Osteocyte (in vitro differentiated cells): ENCODE measurements around the gene NPAS2. TPM values are rescaled to one million over a fixed set of nuclear protein-coding genes. Genes with fewer than 3 reads are reported as not detected.

ENCODE experiments used
- DNase-seq: peaks from one replicate; pipeline ENCODE4 v3.0.0; 2021; ENCODE audit warnings: mixed read lengths; ENCODE audit not compliant: unreplicated experiment; ENCODE audit errors: extremely low spot score
- H3K27ac Mint-ChIP-seq: one replicate; pipeline ENCODE4 v1.8.0; 2021; ENCODE audit warnings: mild to moderate bottlenecking, mixed read lengths; ENCODE audit not compliant: unreplicated experiment
- H3K27me3 Mint-ChIP-seq: one replicate; pipeline ENCODE4 v1.8.0; 2021; ENCODE audit warnings: mixed read lengths; ENCODE audit not compliant: unreplicated experiment
- H3K36me3 Mint-ChIP-seq: one replicate; pipeline ENCODE4 v1.8.0; 2021; ENCODE audit warnings: mixed read lengths; ENCODE audit not compliant: unreplicated experiment
- H3K4me1 Mint-ChIP-seq: one replicate; pipeline ENCODE4 v1.8.0; 2021; ENCODE audit warnings: mixed read lengths; ENCODE audit not compliant: unreplicated experiment
- H3K4me3 Mint-ChIP-seq: one replicate; pipeline ENCODE4 v1.8.0; 2021; ENCODE audit warnings: mild to moderate bottlenecking, moderate library complexity, mixed read lengths; ENCODE audit not compliant: unreplicated experiment
- H3K9me3 Mint-ChIP-seq: one replicate; pipeline ENCODE4 v1.8.0; 2021; ENCODE audit warnings: mixed read lengths; ENCODE audit not compliant: unreplicated experiment
- total RNA-seq: library from RNA; stranded (reverse); gene quantifications from 2 replicates; pipeline ENCODE4 v1.2.1, GENCODE V29; 2021
- TF ChIP-seq, protein P1 (sequence below): fragments of 200-600 bp; sonication (generic); IDR thresholded peaks from 2 replicates; pipeline ENCODE4 v1.5.0; 2021; ENCODE audit warnings: antibody characterized with exemption, mild to moderate bottlenecking, moderate library complexity

Gene NPAS2
- total RNA-seq, 1 donor from 2014 or later = 16.6 TPM

DNA sequence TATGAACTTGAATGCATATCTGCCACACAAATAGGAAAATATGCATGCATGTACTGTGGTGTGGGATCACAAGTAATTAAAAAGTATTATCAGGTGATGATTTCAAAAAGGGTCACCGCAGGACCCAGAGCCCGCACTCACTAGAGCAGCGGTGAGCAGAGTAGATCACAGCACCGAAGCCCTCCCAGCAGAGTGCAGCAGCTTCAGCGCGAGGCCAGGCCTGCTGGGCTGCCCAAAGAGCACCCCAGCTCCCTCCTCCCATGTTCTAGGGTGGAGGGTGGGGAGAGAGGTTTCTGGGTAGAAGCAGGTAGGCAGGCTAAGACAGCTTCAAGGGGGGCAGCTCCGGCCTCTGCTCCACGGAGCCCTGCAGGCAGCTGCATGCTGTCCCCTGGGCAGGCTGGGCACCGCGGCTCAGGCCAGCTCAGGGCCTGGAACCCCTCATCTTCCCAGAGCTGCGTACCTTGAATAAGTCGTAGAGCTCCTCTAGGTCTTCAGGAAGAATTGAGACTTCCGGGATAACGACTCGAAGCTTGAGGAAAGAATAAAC, 207.1 kb downstream of the NPAS2 start:
- DNase-seq = peak; percentile 72
- no peak overlapping the region for H3K27ac Mint-ChIP-seq
- H3K4me1 Mint-ChIP-seq = no peaks in the 10 kb centered on the region
- H3K27me3 Mint-ChIP-seq = no peaks in the 10 kb centered on the region
- H3K4me3 Mint-ChIP-seq = no peak overlapping the region
- peaks cover 18% of the 10 kb centered on the region for H3K36me3 Mint-ChIP-seq
- TF ChIP-seq, protein P1, sequence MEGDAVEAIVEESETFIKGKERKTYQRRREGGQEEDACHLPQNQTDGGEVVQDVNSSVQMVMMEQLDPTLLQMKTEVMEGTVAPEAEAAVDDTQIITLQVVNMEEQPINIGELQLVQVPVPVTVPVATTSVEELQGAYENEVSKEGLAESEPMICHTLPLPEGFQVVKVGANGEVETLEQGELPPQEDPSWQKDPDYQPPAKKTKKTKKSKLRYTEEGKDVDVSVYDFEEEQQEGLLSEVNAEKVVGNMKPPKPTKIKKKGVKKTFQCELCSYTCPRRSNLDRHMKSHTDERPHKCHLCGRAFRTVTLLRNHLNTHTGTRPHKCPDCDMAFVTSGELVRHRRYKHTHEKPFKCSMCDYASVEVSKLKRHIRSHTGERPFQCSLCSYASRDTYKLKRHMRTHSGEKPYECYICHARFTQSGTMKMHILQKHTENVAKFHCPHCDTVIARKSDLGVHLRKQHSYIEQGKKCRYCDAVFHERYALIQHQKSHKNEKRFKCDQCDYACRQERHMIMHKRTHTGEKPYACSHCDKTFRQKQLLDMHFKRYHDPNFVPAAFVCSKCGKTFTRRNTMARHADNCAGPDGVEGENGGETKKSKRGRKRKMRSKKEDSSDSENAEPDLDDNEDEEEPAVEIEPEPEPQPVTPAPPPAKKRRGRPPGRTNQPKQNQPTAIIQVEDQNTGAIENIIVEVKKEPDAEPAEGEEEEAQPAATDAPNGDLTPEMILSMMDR = no peak
- no peaks in the 10 kb centered on the region for H3K9me3 Mint-ChIP-seq

DNA sequence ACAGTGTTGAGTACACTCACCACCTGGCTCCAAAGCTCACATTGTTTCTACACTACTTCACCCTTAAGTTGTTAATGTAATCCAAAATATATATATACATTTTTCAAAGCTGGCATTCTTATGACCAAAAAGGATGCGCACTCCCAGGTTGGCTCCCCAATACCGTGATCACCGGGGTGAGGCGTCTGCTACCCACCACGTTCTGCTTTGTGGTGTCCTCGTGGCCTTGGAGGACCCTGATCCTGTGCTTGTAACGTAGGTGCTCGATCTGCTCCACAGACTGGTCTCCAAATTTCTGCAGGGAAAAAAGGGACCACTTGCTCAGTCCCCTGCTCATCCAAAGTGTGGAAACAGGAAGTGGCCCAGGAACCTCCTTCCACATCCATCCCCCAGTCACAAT, 207.9 kb downstream of the NPAS2 start:
- TF ChIP-seq, protein P1 = no peak
- DNase-seq = peak; percentile 65
- Mint-ChIP-seq H3K4me1 (no peaks in the 10 kb centered on the region), H3K27ac (no peak overlapping the region), H3K36me3 (peaks cover 18% of the 10 kb centered on the region), H3K27me3 (no peaks in the 10 kb centered on the region), H3K4me3 (no peak overlapping the region), H3K9me3 (no peaks in the 10 kb centered on the region)

GRCh38 chr2:101030866-101031554, 211.1 kb downstream of the NPAS2 start:
- H3K27me3 Mint-ChIP-seq = no peaks in the 10 kb centered on the region
- H3K27ac Mint-ChIP-seq = no peak overlapping the region
- peaks cover 16% of the 10 kb centered on the region for H3K36me3 Mint-ChIP-seq
- H3K4me1 Mint-ChIP-seq = no peaks in the 10 kb centered on the region
- peak; percentile 51 for DNase-seq
- no peak overlapping the region for H3K4me3 Mint-ChIP-seq
- TF ChIP-seq, protein P1 = no peak
- no peaks in the 10 kb centered on the region for H3K9me3 Mint-ChIP-seq

DNA sequence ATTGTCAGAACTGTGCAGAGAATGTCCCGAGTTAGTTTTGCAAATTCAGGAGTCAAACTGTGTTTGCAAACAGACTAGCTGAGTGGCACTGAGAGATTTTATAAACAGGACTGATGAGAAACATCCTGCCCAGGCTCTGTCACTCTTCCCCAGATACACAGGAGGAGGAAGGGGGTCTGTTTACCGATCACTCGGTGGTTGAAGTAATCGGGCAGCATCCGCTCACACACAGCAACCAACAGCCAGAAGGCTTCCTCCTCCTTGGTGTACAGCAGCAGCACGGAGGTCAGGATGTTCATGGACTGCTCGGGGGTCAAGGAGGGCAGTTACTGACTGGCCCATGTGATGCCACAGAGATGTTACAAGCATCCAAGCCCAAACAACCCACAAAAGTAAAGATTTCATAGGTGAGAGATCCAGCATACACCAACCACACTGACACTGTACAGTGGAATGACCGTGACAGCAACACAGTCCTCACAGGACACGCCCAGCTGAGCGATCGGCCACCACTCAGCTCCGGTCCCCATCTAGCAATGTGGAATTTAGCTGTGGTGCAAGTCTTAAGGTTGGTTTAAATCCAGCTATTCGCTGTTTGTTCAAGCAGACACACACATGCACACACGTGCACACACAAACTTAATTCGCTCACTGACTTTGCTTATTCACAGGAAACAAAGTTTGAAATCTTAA, 212.3 kb downstream of the NPAS2 start:
- TF ChIP-seq, protein P1 = no peak
- Mint-ChIP-seq H3K4me3 (no peak overlapping the region), H3K27ac (no peak overlapping the region), H3K27me3 (no peaks in the 10 kb centered on the region), H3K4me1 (no peaks in the 10 kb centered on the region), H3K9me3 (no peaks in the 10 kb centered on the region), H3K36me3 (peaks cover 15% of the 10 kb centered on the region)
- peak; percentile 57 for DNase-seq

DNA sequence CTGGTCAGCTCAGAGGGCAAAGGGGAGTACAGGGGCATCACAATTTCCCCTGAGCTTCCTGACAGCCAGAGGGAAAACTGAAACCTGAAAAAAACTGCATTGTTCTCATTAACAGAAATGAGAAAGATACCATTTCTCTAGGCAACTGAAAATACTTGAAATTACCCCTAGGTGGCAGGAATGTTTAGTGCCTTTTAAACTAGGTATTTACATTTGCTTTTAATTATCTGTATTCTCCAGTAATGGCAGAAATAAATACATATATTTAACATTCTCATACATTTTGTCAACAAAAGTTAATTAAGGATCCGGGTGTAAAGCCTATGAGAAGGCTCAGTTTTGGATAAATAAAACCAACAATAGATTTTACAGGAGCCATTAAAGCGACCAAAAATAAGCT, 216.6 kb downstream of the NPAS2 start:
- no peak overlapping the region for H3K4me3 Mint-ChIP-seq
- peak overlapping the region; percentile 52 for H3K27ac Mint-ChIP-seq
- no peaks in the 10 kb centered on the region for H3K9me3 Mint-ChIP-seq
- TF ChIP-seq, protein P1 = peak; percentile 73
- H3K4me1 Mint-ChIP-seq = no peaks in the 10 kb centered on the region
- H3K36me3 Mint-ChIP-seq = peaks cover 13% of the 10 kb centered on the region
- DNase-seq = peak; percentile 11
- H3K27me3 Mint-ChIP-seq = no peaks in the 10 kb centered on the region
